ENCODE data around the gene KLF12. TPM values are rescaled to one million over a fixed set of nuclear protein-coding genes. Genes with fewer than 3 reads are reported as not detected.

Gene KLF12
- total RNA-seq, 1 donor from 2014 or later = 28.6 TPM

DNA sequence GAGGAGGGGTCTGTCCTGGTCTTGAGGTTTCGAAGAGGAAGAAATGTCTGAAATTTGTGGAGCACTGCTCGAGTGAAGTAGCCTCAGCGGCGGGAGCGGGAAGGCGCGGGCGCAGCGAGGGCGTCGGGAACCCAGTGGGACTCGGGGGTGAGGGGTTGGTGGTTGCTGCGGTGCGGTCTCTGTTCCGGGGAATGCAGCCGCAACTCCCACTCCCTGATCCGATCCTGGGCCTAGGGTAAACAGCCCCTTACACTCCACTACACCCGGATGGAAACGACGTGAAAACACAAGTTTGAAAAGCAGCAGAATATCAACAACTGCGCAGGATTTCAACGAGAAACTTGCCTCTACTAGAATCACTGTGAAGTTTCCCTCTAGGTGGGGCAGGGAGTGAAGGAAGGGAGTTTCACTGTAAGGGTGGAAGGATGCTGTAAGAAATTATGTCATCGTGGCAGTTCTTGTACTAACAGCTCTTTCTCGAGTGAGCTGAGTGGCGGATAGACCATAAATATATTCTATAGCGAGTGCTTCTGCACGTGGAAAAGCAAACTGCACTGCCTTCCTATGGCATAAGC is 2.0 kb upstream of the KLF12 start:
- H3K4me1 Mint-ChIP-seq = peaks cover 12% of the 10 kb centered on the region
- DNase-seq (ENCODE audit: low read depth, low spot score) = peak; percentile 9
- H3K36me3 Mint-ChIP-seq (ENCODE audit: low read depth) = no peaks in the 10 kb centered on the region
- H3K27ac Mint-ChIP-seq (ENCODE audit: unreplicated experiment) = no peak overlapping the region
- no peaks in the 10 kb centered on the region for H3K27me3 Mint-ChIP-seq (ENCODE audit: low read depth)
- no peaks in the 10 kb centered on the region for H3K9me3 Mint-ChIP-seq
- no peak overlapping the region for H3K4me3 Mint-ChIP-seq
- TF ChIP-seq, protein P1, sequence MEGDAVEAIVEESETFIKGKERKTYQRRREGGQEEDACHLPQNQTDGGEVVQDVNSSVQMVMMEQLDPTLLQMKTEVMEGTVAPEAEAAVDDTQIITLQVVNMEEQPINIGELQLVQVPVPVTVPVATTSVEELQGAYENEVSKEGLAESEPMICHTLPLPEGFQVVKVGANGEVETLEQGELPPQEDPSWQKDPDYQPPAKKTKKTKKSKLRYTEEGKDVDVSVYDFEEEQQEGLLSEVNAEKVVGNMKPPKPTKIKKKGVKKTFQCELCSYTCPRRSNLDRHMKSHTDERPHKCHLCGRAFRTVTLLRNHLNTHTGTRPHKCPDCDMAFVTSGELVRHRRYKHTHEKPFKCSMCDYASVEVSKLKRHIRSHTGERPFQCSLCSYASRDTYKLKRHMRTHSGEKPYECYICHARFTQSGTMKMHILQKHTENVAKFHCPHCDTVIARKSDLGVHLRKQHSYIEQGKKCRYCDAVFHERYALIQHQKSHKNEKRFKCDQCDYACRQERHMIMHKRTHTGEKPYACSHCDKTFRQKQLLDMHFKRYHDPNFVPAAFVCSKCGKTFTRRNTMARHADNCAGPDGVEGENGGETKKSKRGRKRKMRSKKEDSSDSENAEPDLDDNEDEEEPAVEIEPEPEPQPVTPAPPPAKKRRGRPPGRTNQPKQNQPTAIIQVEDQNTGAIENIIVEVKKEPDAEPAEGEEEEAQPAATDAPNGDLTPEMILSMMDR (conservative IDR thresholded peaks at IDR 0.05) = peak; percentile 10

DNA sequence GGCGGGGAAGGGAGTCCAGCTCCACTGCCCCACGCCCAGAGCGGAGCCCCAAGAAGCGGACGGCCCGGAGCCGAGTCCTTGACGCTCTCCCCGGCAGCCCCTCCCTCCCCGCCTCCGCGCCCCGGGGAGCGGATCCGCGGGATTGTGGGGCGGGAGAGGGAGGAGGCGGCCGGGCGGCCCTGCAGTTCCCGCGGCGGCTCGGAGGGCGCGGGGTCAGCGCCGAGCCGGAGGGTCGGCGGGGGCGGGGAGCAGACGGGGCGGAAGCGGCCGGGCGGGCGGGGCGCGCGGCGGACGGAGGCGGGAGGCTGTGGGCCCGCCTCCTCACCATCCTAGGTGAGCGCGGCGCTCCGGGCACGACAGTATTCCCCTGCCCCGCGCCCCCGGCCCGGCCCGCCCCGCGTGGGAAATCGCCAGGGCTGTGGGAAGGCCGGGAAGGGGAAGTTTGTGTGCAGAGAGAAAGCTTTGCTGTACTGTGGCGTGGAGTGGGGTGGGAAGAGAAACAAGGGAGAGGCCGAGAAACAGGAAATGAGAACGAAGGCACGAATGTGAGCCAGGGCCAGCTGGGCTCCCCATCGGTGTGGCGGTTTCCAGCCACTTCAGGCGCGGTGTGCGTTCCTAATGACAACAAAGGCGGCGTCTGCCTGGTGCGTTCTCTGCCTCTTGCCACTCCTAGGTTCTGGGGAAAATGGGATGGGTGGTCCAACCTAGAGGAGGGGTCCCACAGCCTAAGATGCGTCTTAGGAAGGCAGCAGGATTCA is 1.3 kb upstream of the KLF12 start:
- Mint-ChIP-seq H3K27me3 (ENCODE audit: low read depth) (no peaks in the 10 kb centered on the region), H3K36me3 (ENCODE audit: low read depth) (no peaks in the 10 kb centered on the region), H3K4me3 (peak overlapping the region; percentile 61), H3K4me1 (peaks cover 17% of the 10 kb centered on the region), H3K9me3 (no peaks in the 10 kb centered on the region), H3K27ac (ENCODE audit: unreplicated experiment) (no peak overlapping the region)
- DNase-seq (ENCODE audit: low read depth, low spot score) = peak; percentile 71
- TF ChIP-seq, protein P1 (conservative IDR thresholded peaks at IDR 0.05) = no peak

DNA sequence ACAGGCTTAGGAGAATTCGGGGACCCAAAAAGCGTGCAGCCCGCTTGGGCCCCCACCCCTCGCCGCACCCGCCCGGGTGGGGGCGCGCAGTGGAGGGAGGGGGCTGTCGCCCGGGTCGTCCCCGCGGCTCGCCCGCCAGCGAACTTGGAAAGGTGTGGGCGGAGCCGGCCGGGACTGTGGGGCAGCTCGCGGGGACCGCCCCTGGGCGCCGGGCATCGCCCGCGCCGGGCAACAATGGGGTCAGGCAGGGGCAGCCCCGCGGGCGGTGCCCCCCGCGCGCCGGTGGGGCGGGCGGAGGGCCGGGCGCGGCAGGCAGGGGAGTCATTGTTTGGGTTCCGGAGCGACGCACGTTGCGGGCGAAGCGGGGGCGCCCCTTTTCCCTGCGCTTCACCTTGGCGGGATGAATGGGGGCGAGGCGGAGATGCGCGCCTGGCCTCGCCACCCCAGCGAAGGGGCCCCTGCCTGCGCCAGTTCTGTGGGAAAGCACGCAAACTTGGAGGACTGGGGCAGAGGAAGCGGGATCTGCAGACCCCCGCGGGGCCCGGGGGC is 647 bp upstream of the KLF12 start:
- no peaks in the 10 kb centered on the region for H3K36me3 Mint-ChIP-seq (ENCODE audit: low read depth)

DNA sequence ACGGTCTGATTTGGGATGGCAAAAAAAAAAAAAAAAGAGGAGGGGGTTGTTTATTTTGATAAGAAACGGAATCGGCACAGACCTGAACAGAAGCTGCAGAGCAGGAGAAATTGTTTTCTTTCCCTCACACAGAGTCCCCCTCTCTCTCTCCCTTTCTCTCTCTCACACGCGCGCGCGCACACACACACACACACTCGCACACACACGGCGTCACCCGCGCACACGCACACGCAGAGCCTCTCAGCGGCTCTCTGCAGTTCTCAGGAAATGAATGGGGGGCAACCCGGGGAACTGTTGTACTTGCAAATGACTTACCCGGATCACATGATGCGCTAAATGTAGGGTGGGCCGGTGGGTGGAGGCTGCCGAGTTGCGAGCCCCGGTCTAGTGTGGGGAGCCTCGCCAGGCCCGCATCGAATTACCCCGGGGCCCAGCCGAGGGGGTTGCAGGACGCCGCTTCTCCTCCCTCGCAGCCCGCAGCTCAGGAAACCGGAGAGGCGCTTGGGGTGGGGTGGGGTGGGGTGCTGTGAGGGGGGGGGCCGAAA is 475 bp downstream of the KLF12 start:
- no peaks in the 10 kb centered on the region for H3K9me3 Mint-ChIP-seq
- TF ChIP-seq, protein P1 (conservative IDR thresholded peaks at IDR 0.05) = no peak
- H3K4me1 Mint-ChIP-seq = peaks cover 28% of the 10 kb centered on the region
- peak overlapping the region; percentile 100 for H3K4me3 Mint-ChIP-seq
- H3K36me3 Mint-ChIP-seq (ENCODE audit: low read depth) = no peaks in the 10 kb centered on the region
- peak overlapping the region; percentile 100 for H3K27ac Mint-ChIP-seq (ENCODE audit: unreplicated experiment)
- no peaks in the 10 kb centered on the region for H3K27me3 Mint-ChIP-seq (ENCODE audit: low read depth)
- peak; percentile 68 for DNase-seq (ENCODE audit: low read depth, low spot score)

More for the DNA sequence above, 647 bp upstream of the KLF12 start:
- H3K4me1 Mint-ChIP-seq = peaks cover 20% of the 10 kb centered on the region
- peak overlapping the region; percentile 19 for H3K27ac Mint-ChIP-seq (ENCODE audit: unreplicated experiment)
- H3K9me3 Mint-ChIP-seq = no peaks in the 10 kb centered on the region
- H3K4me3 Mint-ChIP-seq = peak overlapping the region; percentile 78
- TF ChIP-seq, protein P1 (conservative IDR thresholded peaks at IDR 0.05) = no peak
- DNase-seq (ENCODE audit: low read depth, low spot score) = peak; percentile 54
- H3K27me3 Mint-ChIP-seq (ENCODE audit: low read depth) = no peaks in the 10 kb centered on the region

DNA sequence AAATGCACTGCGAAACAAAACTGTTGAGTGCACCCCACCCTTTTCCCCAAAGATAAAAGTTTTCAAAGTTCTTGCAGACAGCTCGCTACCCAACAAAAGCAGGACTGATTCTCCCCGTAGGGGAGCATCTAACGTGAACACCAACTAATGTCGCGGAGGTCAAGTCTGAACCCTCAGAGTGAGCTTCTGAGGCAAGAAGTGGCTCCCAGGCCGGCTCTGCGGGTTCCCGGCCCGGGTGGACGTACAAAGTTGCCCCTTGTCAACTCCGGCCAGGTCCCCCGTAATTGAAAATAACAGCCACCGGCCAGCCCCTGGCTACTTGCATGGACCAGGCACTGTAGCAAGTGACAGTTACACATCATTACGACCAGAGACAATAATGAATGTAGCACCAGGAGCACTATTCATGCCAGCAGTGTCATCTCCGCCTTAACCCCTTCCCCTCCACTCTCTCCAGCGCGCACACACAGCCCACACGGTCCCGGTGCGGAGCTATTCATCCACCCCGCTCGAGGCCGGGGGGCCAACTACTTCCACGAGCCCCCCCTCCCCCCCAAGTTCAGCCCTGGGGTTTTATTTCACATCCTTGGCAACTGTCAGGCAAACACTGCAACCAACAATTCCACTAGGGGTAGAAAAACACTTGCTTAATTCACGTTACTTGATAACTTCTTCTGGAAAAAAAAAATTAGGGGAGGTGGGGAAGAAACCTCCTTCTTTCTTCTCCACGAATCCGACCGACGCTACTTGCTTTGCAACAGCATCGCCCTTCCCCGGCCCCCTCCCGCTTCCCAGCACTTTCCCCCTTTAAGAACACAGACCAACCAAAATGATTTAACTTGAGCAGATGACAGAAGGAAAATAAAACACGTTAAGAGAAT is 1.2 kb downstream of the KLF12 start:
- TF ChIP-seq, protein P1 (conservative IDR thresholded peaks at IDR 0.05) = no peak
- Mint-ChIP-seq H3K27me3 (ENCODE audit: low read depth) (no peaks in the 10 kb centered on the region), H3K4me1 (peaks cover 35% of the 10 kb centered on the region), H3K27ac (ENCODE audit: unreplicated experiment) (peak overlapping the region; percentile 100), H3K36me3 (ENCODE audit: low read depth) (no peaks in the 10 kb centered on the region), H3K4me3 (peak overlapping the region; percentile 100), H3K9me3 (no peaks in the 10 kb centered on the region)
- DNase-seq (ENCODE audit: low read depth, low spot score) = peak; percentile 20
